HepG2 (cell line): ENCODE measurements around the gene MVP. TPM values are rescaled to one million over a fixed set of nuclear protein-coding genes. Genes with fewer than 3 reads are reported as not detected.
A peak's percentile ranks its signal among the peaks of the same experiment; 100 is the strongest.

Experiments
- EP300 ChIP-seq, 3 experiments: sonication (generic) in 1 of 3; formaldehyde crosslinking in 1 of 3; IDR thresholded peaks; 2 replicates each; pipeline versions ENCODE4 v1.5.1 to v1.6.1; 2011 to 2020; ENCODE audit warnings: low read depth in 2 of 3, low read length in 2 of 3, borderline replicate concordance in 1 of 3, improper control_type of control experiment in 1 of 3, mild to moderate bottlenecking in 1 of 3, missing genetic modification reagents in 1 of 3, moderate library complexity in 1 of 3
- HDAC1 ChIP-seq: sonication (generic); formaldehyde crosslinking; IDR thresholded peaks from 2 replicates; pipeline ENCODE4 v1.5.1; 2020; ENCODE audit warnings: mild to moderate bottlenecking, missing genetic modification reagents
- NFIB ChIP-seq: sonication (generic); formaldehyde crosslinking; IDR thresholded peaks from 2 replicates; pipeline ENCODE4 v1.9.0; 2021; ENCODE audit warnings: missing genetic modification reagents, mild to moderate bottlenecking, borderline replicate concordance
- NR2F1 ChIP-seq, 2 experiments: fragments of 450-650 bp in 1 of 2; formaldehyde crosslinking in 1 of 2; IDR thresholded peaks; 2 replicates each; pipeline versions ENCODE4 v1.5.0 to v1.6.1; 2016 to 2020; ENCODE audit warnings: mild to moderate bottlenecking in 1 of 2, missing compliant biosample characterization in 1 of 2, missing genetic modification reagents in 1 of 2, moderate library complexity in 1 of 2
- SOX13 ChIP-seq, 3 experiments: fragments of 450-650 bp in 1 of 3; sonication (generic) in 1 of 3; formaldehyde crosslinking in 1 of 3; IDR thresholded peaks in 2 of 3; conservative IDR thresholded peaks in 1 of 3; 2 replicates each; pipeline versions ENCODE4 v1.5.0 to v1.6.1; 2016 to 2020; ENCODE audit warnings: antibody characterized with exemption in 1 of 3, mild to moderate bottlenecking in 1 of 3, missing compliant biosample characterization in 1 of 3, missing genetic modification reagents in 1 of 3, moderate library complexity in 1 of 3
- SP1 ChIP-seq, 2 experiments: fragments of 450-650 bp in 1 of 2; sonication (generic) in 1 of 2; formaldehyde crosslinking in 1 of 2; IDR thresholded peaks; 2 replicates each; pipeline versions ENCODE4 v1.4.0 to v1.6.1; 2016 to 2020; ENCODE audit warnings: missing genetic modification reagents in 1 of 2
- TBL1XR1 ChIP-seq: fragments of 150-350 bp; IDR thresholded peaks from 2 replicates; pipeline ENCODE4 v1.6.1; 2014; ENCODE audit warnings: borderline replicate concordance, low read length; ENCODE audit not compliant: partially characterized antibody
- ZNF12 ChIP-seq: sonication (generic); formaldehyde crosslinking; IDR thresholded peaks from 2 replicates; pipeline ENCODE4 v1.5.0; 2020; ENCODE audit warnings: missing genetic modification reagents
- ZNF34 ChIP-seq: sonication (generic); formaldehyde crosslinking; IDR thresholded peaks from 2 replicates; pipeline ENCODE4 v1.4.0; 2020; ENCODE audit warnings: mild to moderate bottlenecking, missing genetic modification reagents, borderline replicate concordance
- ZNF383 ChIP-seq: sonication (generic); formaldehyde crosslinking; IDR thresholded peaks from 2 replicates; pipeline ENCODE4 v1.4.0; 2020; ENCODE audit warnings: missing genetic modification reagents, mild to moderate bottlenecking, borderline replicate concordance
- ZNF430 ChIP-seq: sonication (generic); formaldehyde crosslinking; IDR thresholded peaks from 2 replicates; pipeline ENCODE4 v1.9.0; 2021; ENCODE audit warnings: mild to moderate bottlenecking, missing genetic modification reagents
- ZNF496 ChIP-seq: sonication (generic); formaldehyde crosslinking; IDR thresholded peaks from 2 replicates; pipeline ENCODE4 v1.8.1; 2023; ENCODE audit warnings: mild to moderate bottlenecking, moderate library complexity, missing genetic modification reagents; ENCODE audit not compliant: insufficient replicate concordance
- ZNF547 ChIP-seq: sonication (generic); formaldehyde crosslinking; IDR thresholded peaks from 2 replicates; pipeline ENCODE4 v1.5.1; 2020; ENCODE audit warnings: mild to moderate bottlenecking, missing genetic modification reagents
- ZNF572 ChIP-seq: sonication (generic); formaldehyde crosslinking; IDR thresholded peaks from 2 replicates; pipeline ENCODE4 v1.5.1; 2020; ENCODE audit warnings: mild to moderate bottlenecking, missing genetic modification reagents
- ZNF720 ChIP-seq: sonication (generic); formaldehyde crosslinking; IDR thresholded peaks from 2 replicates; pipeline ENCODE4 v1.4.0; 2020; ENCODE audit warnings: missing genetic modification reagents
- polyA plus RNA-seq, 8 experiments: library from polyadenylated mRNA; depleted of rRNA in 3 of 8; stranded (reverse) in 7 of 8; unstranded in 1 of 8; fragments of >200 nt; fragmentation: Illumina TruSeq in 4 of 8; extraction: Trizol in 4 of 8; gene quantifications; 2 replicates each; pipeline versions ENCODE4 v1.2.1 to v1.2.3, GENCODE V29; 2011 to 2016; ENCODE audit warnings: low read depth in 4 of 8, missing spikeins in 1 of 8, mixed read lengths in 1 of 8; ENCODE audit not compliant: insufficient read depth in 1 of 8
- total RNA-seq, 5 experiments: library from RNA; depleted of rRNA; stranded (reverse); fragments of >200 nt; fragmentation: Illumina TruSeq; extraction: Trizol; gene quantifications; 2 replicates each; pipeline ENCODE4 v1.2.3, GENCODE V29; 2016; ENCODE audit warnings: low read depth in 1 of 5
- TF ChIP-seq, protein P1 (sequence below): sonication (generic); formaldehyde crosslinking; IDR thresholded peaks from 2 replicates; pipeline ENCODE4 v1.4.0; 2020; ENCODE audit warnings: mild to moderate bottlenecking, missing genetic modification reagents, borderline replicate concordance
- TF ChIP-seq, protein P2 (sequence below): IDR thresholded peaks from 2 replicates; pipeline ENCODE4 v1.6.1; 2016; ENCODE audit warnings: low read depth, control low read depth
- TF ChIP-seq, protein P3 (sequence below): IDR thresholded peaks from 2 replicates; pipeline ENCODE4 v1.6.1; 2012; ENCODE audit warnings: inconsistent platforms
- TF ChIP-seq, protein P4 (sequence below): sonication (generic); formaldehyde crosslinking; IDR thresholded peaks from 2 replicates; pipeline ENCODE4 v1.4.0; 2020; ENCODE audit warnings: missing genetic modification reagents

Gene MVP
- total and polyA plus RNA-seq, 2 of the 13 experiments (the other 11 are each of a cell fraction or from before 2014, with no cell fraction given), result 22.9 to 43.5 TPM

DNA sequence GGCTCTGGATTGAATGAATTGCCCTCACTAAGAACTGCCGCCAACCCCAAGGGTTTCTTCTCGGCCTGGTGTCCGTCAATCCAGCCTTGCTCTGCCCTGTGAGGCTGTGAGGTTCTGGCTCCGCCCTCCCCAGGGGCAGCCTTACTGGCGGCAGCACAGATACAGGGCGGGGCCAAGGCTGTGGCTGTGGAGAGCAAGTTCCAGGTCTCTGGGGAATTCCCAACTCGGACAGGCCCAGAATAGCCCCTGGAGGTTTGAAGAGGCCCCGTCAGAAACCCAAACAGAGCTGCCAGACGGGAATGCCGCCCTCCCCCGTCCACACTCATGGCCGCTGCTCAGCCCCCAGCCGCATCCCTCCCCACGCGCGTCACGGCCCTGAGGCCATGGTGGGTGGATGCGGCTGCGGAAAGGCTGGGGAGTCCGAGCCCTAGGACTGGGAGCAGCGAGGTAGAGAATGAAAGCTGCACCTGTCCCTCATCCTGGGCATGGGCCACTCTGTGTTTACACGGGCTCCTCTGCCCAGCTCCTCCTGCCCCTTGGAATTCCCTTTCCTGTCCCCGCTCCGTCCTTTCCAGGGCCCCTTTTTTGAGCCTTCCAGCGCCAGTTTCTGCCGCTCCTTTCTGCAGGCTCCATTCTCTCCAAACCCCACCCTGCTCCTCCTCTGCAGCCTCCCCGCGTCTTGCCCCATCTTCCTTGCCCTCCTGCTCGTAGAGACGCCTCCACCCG is 8.9 kb upstream of the MVP start (continued):
- TF ChIP-seq, protein P1, sequence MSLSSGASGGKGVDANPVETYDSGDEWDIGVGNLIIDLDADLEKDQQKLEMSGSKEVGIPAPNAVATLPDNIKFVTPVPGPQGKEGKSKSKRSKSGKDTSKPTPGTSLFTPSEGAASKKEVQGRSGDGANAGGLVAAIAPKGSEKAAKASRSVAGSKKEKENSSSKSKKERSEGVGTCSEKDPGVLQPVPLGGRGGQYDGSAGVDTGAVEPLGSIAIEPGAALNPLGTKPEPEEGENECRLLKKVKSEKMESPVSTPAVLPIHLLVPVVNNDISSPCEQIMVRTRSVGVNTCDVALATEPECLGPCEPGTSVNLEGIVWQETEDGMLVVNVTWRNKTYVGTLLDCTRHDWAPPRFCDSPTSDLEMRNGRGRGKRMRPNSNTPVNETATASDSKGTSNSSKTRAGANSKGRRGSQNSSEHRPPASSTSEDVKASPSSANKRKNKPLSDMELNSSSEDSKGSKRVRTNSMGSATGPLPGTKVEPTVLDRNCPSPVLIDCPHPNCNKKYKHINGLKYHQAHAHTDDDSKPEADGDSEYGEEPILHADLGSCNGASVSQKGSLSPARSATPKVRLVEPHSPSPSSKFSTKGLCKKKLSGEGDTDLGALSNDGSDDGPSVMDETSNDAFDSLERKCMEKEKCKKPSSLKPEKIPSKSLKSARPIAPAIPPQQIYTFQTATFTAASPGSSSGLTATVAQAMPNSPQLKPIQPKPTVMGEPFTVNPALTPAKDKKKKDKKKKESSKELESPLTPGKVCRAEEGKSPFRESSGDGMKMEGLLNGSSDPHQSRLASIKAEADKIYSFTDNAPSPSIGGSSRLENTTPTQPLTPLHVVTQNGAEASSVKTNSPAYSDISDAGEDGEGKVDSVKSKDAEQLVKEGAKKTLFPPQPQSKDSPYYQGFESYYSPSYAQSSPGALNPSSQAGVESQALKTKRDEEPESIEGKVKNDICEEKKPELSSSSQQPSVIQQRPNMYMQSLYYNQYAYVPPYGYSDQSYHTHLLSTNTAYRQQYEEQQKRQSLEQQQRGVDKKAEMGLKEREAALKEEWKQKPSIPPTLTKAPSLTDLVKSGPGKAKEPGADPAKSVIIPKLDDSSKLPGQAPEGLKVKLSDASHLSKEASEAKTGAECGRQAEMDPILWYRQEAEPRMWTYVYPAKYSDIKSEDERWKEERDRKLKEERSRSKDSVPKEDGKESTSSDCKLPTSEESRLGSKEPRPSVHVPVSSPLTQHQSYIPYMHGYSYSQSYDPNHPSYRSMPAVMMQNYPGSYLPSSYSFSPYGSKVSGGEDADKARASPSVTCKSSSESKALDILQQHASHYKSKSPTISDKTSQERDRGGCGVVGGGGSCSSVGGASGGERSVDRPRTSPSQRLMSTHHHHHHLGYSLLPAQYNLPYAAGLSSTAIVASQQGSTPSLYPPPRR, result no peak
- no peak for TF ChIP-seq ZNF34 (CRISPR knock-in tag)
- no peak for TF ChIP-seq ZNF572 (CRISPR knock-in tag)
- peak; percentile 54 for TF ChIP-seq HDAC1 (CRISPR knock-in tag)
- TF ChIP-seq TBL1XR1, result no peak
- TF ChIP-seq NFIB (CRISPR knock-in tag), result no peak
- TF ChIP-seq, protein P2, sequence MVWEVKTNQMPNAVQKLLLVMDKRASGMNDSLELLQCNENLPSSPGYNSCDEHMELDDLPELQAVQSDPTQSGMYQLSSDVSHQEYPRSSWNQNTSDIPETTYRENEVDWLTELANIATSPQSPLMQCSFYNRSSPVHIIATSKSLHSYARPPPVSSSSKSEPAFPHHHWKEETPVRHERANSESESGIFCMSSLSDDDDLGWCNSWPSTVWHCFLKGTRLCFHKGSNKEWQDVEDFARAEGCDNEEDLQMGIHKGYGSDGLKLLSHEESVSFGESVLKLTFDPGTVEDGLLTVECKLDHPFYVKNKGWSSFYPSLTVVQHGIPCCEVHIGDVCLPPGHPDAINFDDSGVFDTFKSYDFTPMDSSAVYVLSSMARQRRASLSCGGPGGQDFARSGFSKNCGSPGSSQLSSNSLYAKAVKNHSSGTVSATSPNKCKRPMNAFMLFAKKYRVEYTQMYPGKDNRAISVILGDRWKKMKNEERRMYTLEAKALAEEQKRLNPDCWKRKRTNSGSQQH, result no peak
- TF ChIP-seq, protein P3, sequence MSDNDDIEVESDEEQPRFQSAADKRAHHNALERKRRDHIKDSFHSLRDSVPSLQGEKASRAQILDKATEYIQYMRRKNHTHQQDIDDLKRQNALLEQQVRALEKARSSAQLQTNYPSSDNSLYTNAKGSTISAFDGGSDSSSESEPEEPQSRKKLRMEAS, result peak; percentile 59; the same call in 1 of the 2 replicates
- no peak for TF ChIP-seq EP300 (IDR thresholded peaks at IDR 0.05; ENCODE audit: low read depth in 2 of 2, low read length in 2 of 2)
- TF ChIP-seq EP300 (CRISPR knock-in tag; IDR thresholded peaks at IDR 0.05; ENCODE audit: borderline replicate concordance), result no peak
- TF ChIP-seq ZNF383 (CRISPR knock-in tag), result no peak
- no peak for TF ChIP-seq ZNF12
- no peak for TF ChIP-seq SP1 (IDR thresholded peaks at IDR 0.05)
- TF ChIP-seq SP1 (CRISPR knock-in tag; IDR thresholded peaks at IDR 0.05), result peak; percentile 74
- TF ChIP-seq, protein P4, sequence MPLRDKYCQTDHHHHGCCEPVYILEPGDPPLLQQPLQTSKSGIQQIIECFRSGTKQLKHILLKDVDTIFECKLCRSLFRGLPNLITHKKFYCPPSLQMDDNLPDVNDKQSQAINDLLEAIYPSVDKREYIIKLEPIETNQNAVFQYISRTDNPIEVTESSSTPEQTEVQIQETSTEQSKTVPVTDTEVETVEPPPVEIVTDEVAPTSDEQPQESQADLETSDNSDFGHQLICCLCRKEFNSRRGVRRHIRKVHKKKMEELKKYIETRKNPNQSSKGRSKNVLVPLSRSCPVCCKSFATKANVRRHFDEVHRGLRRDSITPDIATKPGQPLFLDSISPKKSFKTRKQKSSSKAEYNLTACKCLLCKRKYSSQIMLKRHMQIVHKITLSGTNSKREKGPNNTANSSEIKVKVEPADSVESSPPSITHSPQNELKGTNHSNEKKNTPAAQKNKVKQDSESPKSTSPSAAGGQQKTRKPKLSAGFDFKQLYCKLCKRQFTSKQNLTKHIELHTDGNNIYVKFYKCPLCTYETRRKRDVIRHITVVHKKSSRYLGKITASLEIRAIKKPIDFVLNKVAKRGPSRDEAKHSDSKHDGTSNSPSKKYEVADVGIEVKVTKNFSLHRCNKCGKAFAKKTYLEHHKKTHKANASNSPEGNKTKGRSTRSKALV, result no peak; the same call in 1 of the 2 replicates
- TF ChIP-seq SOX13 (IDR thresholded peaks at IDR 0.05), result no peak
- TF ChIP-seq SOX13 (CRISPR knock-in tag; conservative IDR thresholded peaks at IDR 0.05 in 1 of 2, IDR thresholded peaks at IDR 0.05 in 1 of 2), result peak in 1 of 2 experiments; percentile 27; a peak in 1 of 4 replicates
- TF ChIP-seq NR2F1 (CRISPR knock-in tag; IDR thresholded peaks at IDR 0.05), result no peak
- no peak for TF ChIP-seq ZNF496 (CRISPR knock-in tag)
- TF ChIP-seq ZNF720 (CRISPR knock-in tag), result no peak; the same call in 1 of the 2 replicates
- TF ChIP-seq ZNF547 (CRISPR knock-in tag), result no peak
- no peak; the same call in 1 of the 2 replicates for TF ChIP-seq ZNF430 (CRISPR knock-in tag)
